SH-SY5Y (cell line): ENCODE measurements around the gene SPOCK2.

Experiments used
- GATA2 ChIP-seq: IDR thresholded peaks from 2 replicates; pipeline ENCODE4 v1.6.1; 2011; ENCODE audit warnings: mild to moderate bottlenecking, low read depth, low read length
- GATA3 ChIP-seq: IDR thresholded peaks from 2 replicates; pipeline ENCODE4 v1.6.1; 2011; ENCODE audit warnings: low read depth, mild to moderate bottlenecking, low read length, moderate library complexity

Gene SPOCK2

DNA sequence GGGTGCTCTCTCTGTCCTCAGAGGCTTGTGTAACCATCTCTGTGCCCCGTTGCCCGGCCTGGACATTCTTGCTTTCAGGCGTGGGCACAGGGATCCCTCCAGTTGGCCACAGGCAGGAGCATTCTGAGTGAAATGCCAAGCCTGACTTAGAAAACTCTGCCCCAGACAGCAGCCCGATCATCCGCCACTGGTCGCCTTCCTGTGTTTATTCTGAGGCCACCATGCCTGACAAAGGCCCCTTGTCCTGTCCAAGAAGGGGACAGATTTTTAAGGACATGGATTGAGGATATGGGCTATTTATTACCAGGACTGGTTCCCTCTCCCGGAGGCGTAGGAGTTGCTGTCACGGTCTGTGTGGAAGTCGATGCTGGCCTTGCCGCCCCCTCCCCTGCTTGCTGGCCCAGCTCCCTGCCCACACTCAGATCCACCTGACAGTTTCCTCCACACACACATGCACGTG, 54.3 kb downstream of the SPOCK2 start:
- TF ChIP-seq GATA3 (no peak), GATA2 (no peak)

DNA sequence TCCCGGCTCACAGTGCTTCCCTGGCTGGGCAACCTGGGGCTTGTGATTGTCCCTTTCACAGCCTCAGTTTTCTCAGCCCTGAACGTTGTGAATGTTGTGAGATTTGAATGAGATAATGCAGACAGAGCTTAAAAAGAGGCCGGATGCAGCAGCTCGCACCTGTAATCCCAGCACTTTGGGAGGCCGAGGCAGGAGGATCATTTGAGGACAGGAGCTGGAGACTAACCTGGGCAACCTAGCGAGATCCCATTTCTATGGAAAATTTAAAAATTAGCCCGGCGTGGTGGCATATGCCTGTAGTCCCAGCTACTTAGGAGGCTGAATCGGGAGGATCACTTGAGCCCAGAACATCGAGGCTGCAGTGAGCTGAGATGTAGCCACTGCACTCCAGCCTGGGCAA, 56.6 kb downstream of the SPOCK2 start:
- TF ChIP-seq GATA3 = no peak
- no peak for TF ChIP-seq GATA2

DNA sequence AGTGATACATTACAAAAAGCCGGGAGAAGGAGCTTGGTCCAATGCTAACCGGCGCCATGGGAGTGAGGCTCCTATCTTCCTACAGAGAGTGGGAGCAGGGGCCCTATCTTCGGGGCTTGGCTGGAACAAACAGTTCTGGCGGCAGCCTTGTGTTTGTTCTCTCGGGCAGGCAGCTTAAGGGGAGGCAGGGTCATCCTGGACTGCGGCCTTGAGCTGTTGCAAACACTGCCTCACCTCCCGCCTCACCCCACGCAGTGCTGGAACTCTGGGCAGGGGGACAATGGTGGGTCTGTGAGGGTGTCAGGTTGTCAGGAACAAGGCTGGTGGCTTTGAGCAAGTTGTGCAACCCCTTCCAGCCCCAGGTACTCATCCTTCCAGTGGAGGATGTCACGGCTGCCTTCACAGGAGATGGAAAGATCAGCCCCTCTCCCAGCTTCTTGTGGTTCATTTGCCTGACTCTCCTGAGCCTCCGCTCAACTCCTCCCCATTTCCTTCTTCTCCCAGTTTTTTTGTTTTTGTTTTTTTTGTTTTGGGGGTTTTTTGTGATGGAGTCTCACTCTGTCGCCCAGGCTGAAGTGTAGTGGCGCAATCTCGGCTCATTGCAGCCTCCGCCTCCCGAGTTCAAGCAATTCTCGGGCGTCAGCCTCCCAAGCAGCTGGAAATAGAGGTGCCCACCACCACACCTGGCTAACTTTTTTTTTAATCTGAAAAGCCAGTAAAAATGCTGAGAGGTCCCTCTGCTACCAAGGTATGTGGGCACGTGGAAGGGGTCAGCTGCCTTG, 57.4 kb downstream of the SPOCK2 start:
- TF ChIP-seq GATA3 = no peak
- no peak for TF ChIP-seq GATA2

DNA sequence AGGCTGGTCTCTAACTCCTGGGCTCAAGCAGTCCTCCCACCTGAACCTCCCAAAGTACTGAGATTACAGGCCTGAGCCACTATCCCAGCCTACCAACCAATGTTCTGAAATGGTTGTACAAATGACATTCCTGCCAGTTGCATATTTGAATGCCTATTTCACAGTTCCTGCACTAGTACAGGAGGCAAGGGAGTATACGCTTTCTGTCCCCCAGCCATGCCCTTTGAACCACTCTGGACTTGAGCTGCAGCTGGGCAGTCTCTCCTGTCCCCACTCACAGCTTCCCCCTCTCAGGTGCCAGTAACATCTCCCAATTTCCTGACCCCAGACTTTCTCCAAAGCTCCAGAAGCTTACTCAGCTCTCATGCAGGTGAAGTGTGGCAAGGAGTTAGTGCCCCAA, 58.9 kb downstream of the SPOCK2 start:
- no peak for TF ChIP-seq GATA3

DNA sequence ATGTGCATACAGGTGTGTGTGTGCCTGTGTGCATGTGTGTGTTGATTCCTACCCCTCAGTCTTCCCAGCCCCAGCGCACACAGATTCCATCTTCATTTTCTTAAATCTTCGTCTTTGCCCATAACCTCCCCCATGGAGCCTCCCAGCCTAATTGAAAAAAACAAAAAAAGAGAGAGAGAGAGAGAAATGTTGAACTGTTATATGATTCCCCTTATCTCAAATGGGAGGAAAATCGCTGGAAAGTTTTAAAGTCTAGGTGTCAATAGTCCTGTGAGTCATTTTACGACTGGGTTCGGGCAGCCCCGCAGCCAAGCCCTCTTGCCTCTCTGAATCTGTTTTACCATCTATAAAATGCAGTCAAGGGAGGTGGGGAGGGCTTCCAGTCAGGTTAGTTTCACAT, 60.9 kb downstream of the SPOCK2 start:
- TF ChIP-seq GATA3 (no peak), GATA2 (no peak)

DNA sequence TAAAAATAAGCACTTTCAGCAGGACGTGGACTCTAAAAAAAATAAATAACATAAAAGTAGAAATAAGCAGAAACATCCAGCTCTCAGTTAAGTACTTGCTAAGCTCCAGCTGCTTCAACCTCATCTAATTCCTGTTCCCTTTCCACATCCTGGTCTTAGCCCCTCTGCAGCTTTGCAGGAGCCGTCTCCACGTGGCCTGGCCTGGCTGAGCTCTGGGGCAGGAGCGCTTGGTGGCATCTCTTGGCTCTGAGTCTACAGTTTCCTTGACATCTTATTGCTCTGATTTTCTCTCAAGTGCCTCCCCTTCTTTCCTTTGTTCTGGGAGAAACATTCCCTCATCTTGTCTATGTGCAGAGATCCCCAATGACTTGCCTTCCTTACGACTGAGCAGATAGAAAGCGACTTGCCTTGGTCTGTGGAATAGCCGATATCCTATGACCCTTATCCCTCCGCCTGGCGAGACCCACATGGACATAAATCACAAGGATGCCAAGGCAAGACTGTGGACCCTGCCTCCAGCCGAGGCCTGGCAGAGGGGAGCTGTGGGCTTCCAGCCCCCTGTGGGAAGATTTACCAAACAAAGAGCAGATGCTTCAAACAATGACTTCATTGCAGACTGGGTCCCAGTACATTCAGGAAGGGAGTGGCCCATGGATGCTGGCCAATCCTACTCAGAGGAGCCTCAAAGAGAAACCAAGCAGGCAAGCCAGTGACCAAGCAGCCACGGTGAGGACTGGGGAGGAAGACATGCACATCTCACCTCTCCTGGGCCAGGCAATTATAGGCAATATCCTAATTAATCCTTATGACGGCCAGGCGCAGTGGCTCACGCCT, 61.9 kb downstream of the SPOCK2 start:
- no peak for TF ChIP-seq GATA3

DNA sequence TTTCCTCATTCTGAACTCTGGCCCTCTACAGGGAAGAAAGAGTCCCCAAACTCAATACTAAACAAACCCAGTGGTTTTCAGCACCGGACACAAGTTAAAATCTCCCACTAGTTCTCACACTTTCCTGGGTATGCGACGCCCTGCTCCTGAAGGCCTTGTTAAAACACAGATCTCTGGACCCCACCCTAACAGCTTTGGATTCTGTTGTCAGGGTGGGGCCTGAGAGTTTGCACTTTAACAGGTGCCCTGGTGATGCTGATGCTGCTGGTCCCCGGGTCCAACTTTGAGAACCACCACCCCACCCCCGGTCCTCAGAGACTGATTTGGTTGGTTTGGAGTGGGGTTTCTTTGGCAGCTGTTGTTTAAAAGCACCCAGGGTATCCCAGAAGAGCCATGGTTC, 62.5 kb downstream of the SPOCK2 start:
- TF ChIP-seq GATA2 (no peak), GATA3 (no peak)

DNA sequence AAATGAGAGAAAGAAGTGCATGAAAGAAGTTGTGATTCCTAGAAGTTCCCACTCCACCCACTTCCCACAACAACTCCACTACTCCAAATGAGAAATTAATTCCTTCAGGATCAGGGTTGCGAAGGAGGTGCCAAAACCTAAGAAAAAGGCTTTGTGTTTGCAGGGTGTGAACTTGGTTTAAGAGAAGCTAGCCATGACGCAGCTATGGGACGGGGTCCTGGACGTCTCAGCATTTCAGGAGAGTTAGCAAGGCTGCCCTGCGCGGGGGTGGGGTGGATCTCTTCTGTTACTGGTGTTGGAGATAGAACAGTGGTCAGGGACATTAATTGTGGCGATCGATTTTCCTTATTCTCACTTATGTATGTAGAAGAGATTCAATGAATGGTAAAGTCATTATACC, 63.0 kb downstream of the SPOCK2 start:
- TF ChIP-seq GATA3 = no peak
- TF ChIP-seq GATA2 = no peak

DNA sequence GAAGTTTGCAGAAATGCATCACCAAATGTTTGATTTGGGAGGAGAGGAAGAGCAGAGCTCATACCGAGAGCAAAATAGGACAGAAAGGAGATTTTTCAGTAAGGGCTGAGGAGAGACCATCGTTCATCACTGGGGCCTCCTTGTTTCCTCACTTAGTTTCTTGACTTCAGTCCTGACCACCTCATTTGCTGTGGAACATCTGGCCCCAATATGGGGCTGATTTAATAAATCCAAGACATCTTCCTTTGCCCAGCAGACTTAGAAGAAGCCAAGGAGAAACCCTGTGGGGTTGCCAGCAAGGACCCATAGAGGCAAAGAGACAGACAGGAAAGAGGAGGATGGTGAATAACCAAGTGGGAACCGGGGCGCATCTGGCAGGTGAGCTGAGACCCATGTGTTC, 63.8 kb downstream of the SPOCK2 start:
- TF ChIP-seq GATA2 (no peak), GATA3 (no peak)

DNA sequence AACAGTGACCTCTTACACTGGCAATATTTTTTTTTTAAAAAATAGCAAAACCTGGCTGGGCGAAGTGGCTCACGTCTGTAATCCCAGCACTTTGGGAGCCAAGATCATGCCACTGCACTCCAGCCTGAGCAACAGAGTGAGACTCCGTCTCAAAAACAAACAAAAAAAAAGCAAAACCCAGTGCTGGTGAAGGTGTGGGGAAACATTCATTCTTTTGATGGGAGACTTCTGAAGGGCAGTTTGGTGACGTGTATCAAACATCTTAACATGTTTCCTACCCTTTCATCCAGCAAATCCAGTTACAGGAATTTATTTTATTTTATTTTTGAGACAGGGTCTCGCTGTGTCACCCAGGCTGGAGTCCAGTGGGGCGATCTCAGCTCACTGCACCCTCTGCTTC, 66.1 kb downstream of the SPOCK2 start:
- no peak for TF ChIP-seq GATA2
- TF ChIP-seq GATA3 = no peak

DNA sequence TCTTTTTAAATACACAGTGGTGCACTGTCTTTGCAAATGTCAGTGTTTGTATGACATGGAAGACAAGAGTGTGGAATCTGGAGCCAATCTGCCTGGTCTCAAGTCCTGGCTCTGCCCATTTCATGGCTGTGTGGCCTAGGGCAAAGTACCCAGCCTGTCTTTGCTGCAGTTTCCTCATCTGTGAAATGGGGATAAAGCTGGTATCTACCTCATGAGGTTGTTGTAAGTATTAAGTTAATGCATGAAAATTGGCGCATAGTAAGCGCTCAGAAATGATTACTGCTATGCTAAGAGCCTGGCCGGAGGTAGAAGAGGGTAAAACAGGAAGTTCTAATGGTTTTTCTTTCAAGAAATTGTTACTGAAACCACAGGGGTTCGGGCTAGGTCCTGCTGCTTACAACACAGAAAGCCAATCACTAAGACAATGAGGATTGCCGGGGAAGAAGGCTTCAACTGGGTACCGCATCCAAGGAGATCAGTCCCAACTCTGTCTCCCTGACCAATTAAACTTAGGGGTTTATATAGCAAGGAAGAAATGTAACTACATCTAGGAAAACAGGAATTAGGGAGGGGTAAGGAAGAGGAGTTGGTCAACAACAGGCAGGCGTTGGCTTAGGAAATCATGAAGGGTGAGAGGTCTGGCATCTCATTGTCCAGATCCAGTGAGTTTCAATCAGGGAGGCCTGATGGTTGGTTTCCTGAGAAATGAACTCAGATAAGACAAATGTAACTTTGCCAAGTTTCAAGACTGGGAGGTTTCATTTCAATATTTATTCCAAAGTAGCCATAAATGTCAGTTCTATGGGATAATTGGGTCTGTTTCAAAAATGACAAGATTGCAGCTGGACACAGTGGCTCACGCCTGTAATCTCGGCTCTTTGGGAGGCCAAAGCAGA, 67.2 kb downstream of the SPOCK2 start:
- TF ChIP-seq GATA2 = no peak

DNA sequence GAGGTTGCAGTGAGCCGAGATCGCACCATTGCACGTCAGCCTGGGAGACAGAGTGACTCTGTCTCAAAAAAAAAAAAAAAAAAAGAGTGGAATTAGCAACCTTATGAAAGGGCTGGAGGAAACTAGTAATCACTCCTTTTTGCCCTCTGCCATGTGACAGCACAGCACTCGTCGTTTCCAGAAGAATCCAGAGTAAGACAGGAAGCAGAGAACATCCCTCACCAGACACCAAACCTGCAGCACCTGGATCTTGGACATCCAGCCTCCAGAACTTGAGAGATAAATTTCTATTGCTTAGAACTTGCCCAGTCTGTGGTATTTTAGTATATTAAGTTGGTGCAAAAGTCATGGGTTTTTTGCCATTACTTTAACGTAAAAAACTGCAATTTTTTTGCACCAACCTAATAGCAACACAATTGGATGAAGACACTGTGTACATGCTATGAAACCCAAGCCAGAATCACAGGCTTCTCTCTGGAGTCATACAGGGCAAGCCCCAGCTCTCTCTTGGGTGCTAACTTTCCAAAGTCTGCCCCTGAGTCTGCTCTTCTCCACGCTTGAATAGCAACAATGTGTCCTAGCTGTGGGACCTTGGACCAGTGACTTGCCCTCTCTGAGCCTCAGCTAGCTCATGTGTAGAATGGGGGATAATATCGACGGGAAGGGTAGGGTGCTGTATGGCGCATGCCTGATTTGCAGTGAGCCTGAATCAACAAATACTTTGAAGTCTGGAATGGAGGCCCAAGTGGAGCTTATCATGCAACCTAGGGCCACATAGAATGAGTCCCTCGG, 69.1 kb downstream of the SPOCK2 start:
- no peak for TF ChIP-seq GATA2
- no peak for TF ChIP-seq GATA3

DNA sequence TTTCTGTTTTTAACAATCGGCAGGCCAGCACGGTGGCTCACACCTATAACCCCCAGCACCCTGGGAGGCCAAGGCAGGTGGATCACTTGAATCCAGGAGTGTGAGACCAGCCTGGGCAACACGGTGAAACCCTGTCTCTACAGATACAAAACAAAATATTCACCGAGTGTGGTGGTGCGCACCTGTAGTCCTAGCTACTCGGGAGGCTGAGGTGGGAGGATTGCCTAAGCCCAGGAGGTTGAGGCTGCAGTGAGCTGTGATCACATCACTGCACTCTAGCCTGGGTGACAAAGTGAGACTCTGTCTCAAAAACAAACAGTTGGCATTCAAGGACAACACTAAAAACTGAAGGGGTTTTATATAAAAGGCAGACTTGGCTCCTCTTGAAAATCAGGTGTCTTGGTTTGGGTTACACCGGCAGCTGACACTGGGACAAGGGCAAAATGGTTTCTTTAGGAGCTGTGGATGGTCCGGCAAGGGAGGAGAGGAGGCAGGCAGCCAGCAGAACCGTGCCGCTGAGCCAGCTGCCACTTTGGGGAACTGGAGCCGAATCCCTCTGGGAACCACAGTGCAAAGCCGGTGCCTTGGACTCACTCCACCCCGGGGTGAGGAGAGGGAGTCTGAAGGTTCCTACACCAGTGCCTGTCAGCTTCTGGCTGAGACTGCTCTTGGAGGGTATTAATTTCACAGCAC, 71.6 kb downstream of the SPOCK2 start:
- TF ChIP-seq GATA2 (no peak), GATA3 (no peak)
